Stimulated activated CD8-positive, alpha-beta memory T cell treated with anti-CD3 and anti-CD28 coated beads, Interleukin-12 subunit alpha, Interleukin-12 subunit beta, amount 100 ng/mL, for 24 hours (primary cell): ENCODE data around the gene ZNF141.
"Not testable (repeated sequence)": the region's sequence is repeated elsewhere in the genome, so short reads cannot be mapped to it uniquely, and the experiment has no call there.

Experiments
- DNase-seq: peaks from one replicate; pipeline ENCODE4 v3.0.0-alpha.2; 2020; ENCODE audit errors: extremely low read depth

The ZNF141 gene

GRCh38 chr4:385934-386707 lies 48.5 kb downstream of the ZNF141 start:
- DNase-seq = no peak

- no peak for DNase-seq
Measured at GRCh38 chr4:386708-387105, 49.1 kb downstream of the ZNF141 start.

GRCh38 chr4:404006-404405 lies 66.4 kb downstream of the ZNF141 start:
- no peak for DNase-seq

GRCh38 chr4:408321-408720 lies 70.7 kb downstream of the ZNF141 start:
- DNase-seq = not testable (repeated sequence)

GRCh38 chr4:422587-422986 lies 85.0 kb downstream of the ZNF141 start:
- DNase-seq = no peak
